HEK293T (cell line): ENCODE data around the gene FRMD8.
A peak's percentile ranks its signal among the peaks of the same experiment; 100 is the strongest.
"Not testable (repeated sequence)": the region's sequence is repeated elsewhere in the genome, so short reads cannot be mapped to it uniquely, and the experiment has no call there.

Source experiments
- CTCF ChIA-PET: fragments of 350-600 bp; formaldehyde crosslinking; extraction: SDS; loops from one replicate; lab custom pipeline; 2021; ENCODE audit warnings: antibody characterized with exemption, inconsistent platforms; lab: Yijun Ruan, JAX
- POLR2A ChIA-PET: fragments of 350-600 bp; formaldehyde crosslinking; extraction: SDS; loops from one replicate; lab custom pipeline; 2020; ENCODE audit warnings: antibody characterized with exemption, inconsistent platforms; lab: Yijun Ruan, JAX
- DNase-seq: peaks from one replicate; pipeline ENCODE4 v3.0.0; 2012; ENCODE audit warnings: mixed read lengths; ENCODE audit errors: extremely low spot score
- ARNT ChIP-seq: fragments of 450-650 bp; IDR thresholded peaks from 2 replicates; pipeline ENCODE4 v1.6.1; 2017; ENCODE audit warnings: mild to moderate bottlenecking
- BHLHE40 ChIP-seq: fragments of 450-650 bp; IDR thresholded peaks from 2 replicates; pipeline ENCODE4 v1.6.1; 2016; ENCODE audit warnings: mild to moderate bottlenecking, moderate library complexity, borderline replicate concordance
- CTBP1 ChIP-seq: fragments of 450-650 bp; IDR thresholded peaks from 2 replicates; pipeline ENCODE4 v1.6.1; 2016; ENCODE audit warnings: borderline replicate concordance
- ELF4 ChIP-seq: fragments of 450-650 bp; IDR thresholded peaks from 2 replicates; pipeline ENCODE4 v1.6.1; 2017; ENCODE audit warnings: antibody characterized with exemption
- FOXA1 ChIP-seq: fragments of 450-650 bp; IDR thresholded peaks from 2 replicates; pipeline ENCODE4 v1.6.1; 2016; ENCODE audit warnings: mild to moderate bottlenecking
- FOXK2 ChIP-seq: fragments of 450-650 bp; IDR thresholded peaks from 2 replicates; pipeline ENCODE4 v1.6.1; 2016; ENCODE audit warnings: mild to moderate bottlenecking
- FOXM1 ChIP-seq: fragments of 450-650 bp; IDR thresholded peaks from 2 replicates; pipeline ENCODE4 v1.6.1; 2017; ENCODE audit warnings: mild to moderate bottlenecking, borderline replicate concordance
- HDGF ChIP-seq: fragments of 450-650 bp; IDR thresholded peaks from 2 replicates; pipeline ENCODE4 v1.6.1; 2017; ENCODE audit warnings: antibody characterized with exemption, borderline replicate concordance
- L3MBTL2 ChIP-seq: fragments of 450-650 bp; conservative IDR thresholded peaks from 2 replicates; pipeline ENCODE4 v1.6.1; 2016; ENCODE audit warnings: mild to moderate bottlenecking
- LEF1 ChIP-seq: fragments of 450-650 bp; IDR thresholded peaks from 2 replicates; pipeline ENCODE4 v1.6.1; 2017; ENCODE audit warnings: mild to moderate bottlenecking, borderline replicate concordance
- NFRKB ChIP-seq: fragments of 450-650 bp; IDR thresholded peaks from 2 replicates; pipeline ENCODE4 v1.6.1; 2016; ENCODE audit warnings: mild to moderate bottlenecking, moderate library complexity
- PKNOX1 ChIP-seq: fragments of 450-650 bp; IDR thresholded peaks from 2 replicates; pipeline ENCODE4 v1.6.1; 2016
- SP1 ChIP-seq: fragments of 450-650 bp; IDR thresholded peaks from 2 replicates; pipeline ENCODE4 v1.6.1; 2017
- SUZ12 ChIP-seq: fragments of 450-650 bp; IDR thresholded peaks from 2 replicates; pipeline ENCODE4 v1.6.1; 2016; ENCODE audit warnings: mild to moderate bottlenecking
- TARDBP ChIP-seq: fragments of 450-650 bp; IDR thresholded peaks from 2 replicates; pipeline ENCODE4 v1.6.1; 2016
- ZNF384 ChIP-seq: fragments of 450-650 bp; IDR thresholded peaks from 2 replicates; pipeline ENCODE4 v1.6.1; 2016

FRMD8 gene

DNA sequence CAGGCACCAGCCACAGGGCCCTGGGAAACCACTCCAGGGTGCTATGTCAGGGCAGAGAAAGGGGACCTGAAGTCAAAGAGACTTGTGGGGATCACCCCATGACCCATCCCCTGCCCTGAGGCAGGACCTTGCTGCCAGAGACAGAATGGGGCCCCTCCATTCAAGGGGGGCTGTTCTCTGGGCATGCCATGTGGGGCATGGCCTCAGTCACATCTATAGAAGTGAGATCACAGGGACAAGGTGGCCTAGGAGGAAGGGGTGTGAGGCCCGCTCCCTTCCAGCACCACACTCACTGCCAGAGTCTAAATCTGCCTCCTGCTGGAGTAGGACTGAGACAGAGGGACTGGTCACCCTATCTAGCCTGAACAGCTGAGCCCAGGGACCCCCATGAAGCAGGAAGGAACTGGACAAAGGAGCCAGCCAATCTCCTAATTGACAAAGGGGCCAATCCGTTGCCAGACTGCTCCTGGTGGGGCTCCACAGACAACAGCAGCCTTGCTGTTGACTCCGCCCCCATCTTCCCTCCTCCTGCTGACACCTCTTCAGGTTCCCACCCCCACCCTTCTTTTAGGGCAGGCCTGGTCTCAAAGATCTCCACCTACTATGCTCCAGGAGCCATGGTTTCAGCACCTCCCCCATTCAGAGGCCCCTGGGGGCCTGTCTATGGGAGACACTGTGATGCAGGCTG, 62.1 kb downstream of the FRMD8 start:
- CTCF ChIA-PET, result interaction anchor here (1.0 kb wide), 1 partner anchor 10 kb away, joined by 3 read pairs; no protein-coding TSS in a partner anchor
- no peak for TF ChIP-seq ARNT
- no peak for TF ChIP-seq LEF1
- no peak for TF ChIP-seq FOXM1
- no peak for TF ChIP-seq L3MBTL2
- TF ChIP-seq SP1, result no peak
- POLR2A ChIA-PET, result interaction anchor here (0.6 to 11.2 kb wide), 6 partner anchors 23 to 53 kb away, joined by 3 to 156 read pairs (median 6); partner anchors contain the start of genes MALAT1 and NEAT1
- DNase-seq, result no peak

DNA sequence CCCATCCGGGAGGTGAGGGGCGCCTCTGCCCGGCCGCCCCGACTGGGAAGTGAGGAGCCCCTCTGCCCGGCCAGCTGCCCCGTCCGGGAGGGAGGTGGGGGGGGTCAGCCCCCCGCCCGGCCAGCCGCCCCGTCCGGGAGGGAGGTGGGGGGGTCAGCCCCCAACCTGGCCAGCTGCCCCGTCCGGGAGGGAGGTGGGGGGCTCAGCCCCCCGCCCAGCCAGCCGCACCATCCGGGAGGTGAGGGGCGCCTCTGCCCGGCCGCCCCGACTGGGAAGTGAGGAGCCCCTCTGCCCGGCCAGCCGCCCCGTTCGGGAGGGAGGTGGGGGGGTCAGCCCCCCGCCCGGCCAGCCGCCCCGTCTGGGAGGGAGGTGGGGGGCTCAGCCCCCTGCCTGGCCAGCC, 64.9 kb downstream of the FRMD8 start:
- CTCF ChIA-PET, DNase-seq, POLR2A ChIA-PET: not testable (repeated sequence)

- DNase-seq, POLR2A ChIA-PET, CTCF ChIA-PET: not testable (repeated sequence)
Observed at GRCh38 chr11:65452259-65452658, 65.8 kb downstream of the FRMD8 start.

- POLR2A ChIA-PET, result no interaction called here
- DNase-seq, result no peak
- CTCF ChIA-PET, result no interaction called here
Observed at GRCh38 chr11:65452806-65453490, 66.5 kb downstream of the FRMD8 start.

GRCh38 chr11:65454311-65454695, 67.9 kb downstream of the FRMD8 start:
- CTCF ChIA-PET, result no interaction called here

More at GRCh38 chr11:65452806-65453490, 66.5 kb downstream of the FRMD8 start:
- TF ChIP-seq CTBP1 (no peak), SUZ12 (no peak), SP1 (no peak), LEF1 (no peak), ELF4 (no peak), ZNF384 (no peak), TARDBP (no peak), FOXM1 (no peak), ARNT (no peak), HDGF (no peak), BHLHE40 (no peak), L3MBTL2 (no peak), FOXA1 (no peak), FOXK2 (no peak), PKNOX1 (no peak), NFRKB (no peak)

GRCh38 chr11:65454696-65455456, 68.4 kb downstream of the FRMD8 start:
- CTCF ChIA-PET, result interaction anchor here (1.2 kb wide), 1 partner anchor 14 kb away, joined by 6 read pairs; no protein-coding TSS in a partner anchor
- DNase-seq, result peak; percentile 71
- TF ChIP-seq ARNT (no peak), ZNF384 (no peak), HDGF (no peak), NFRKB (no peak), SUZ12 (no peak), SP1 (no peak), FOXA1 (no peak), CTBP1 (no peak), BHLHE40 (no peak)

More at GRCh38 chr11:65454311-65454695, 67.9 kb downstream of the FRMD8 start:
- DNase-seq, result no peak
- TF ChIP-seq BHLHE40 (no peak), PKNOX1 (no peak), SUZ12 (no peak), FOXM1 (no peak), TARDBP (no peak), SP1 (no peak)
- POLR2A ChIA-PET, result no interaction called here

GRCh38 chr11:65456418-65456817, 70.0 kb downstream of the FRMD8 start:
- POLR2A ChIA-PET, result no interaction called here
- DNase-seq, result no peak
- CTCF ChIA-PET, result interaction anchor here (1.2 kb wide), 1 partner anchor 12 kb away, joined by 6 read pairs; no protein-coding TSS in a partner anchor
- no peak for TF ChIP-seq FOXK2

More at GRCh38 chr11:65454696-65455456, 68.4 kb downstream of the FRMD8 start:
- POLR2A ChIA-PET, result interaction anchor here (1.0 to 1.4 kb wide), 5 partner anchors 11 to 53 kb away, joined by 3 to 10 read pairs (median 6); partner anchors contain the start of genes MALAT1 and NEAT1
